ENCODE data around the gene KDM2A.

The KDM2A gene

GRCh38 chr11:67271205-67271540 is 152.1 kb downstream of the KDM2A start:
- H3K9ac ChIP-seq = no peak overlapping the region
- H3K4me3 ChIP-seq (ENCODE audit: low read depth, low read length) = no peak overlapping the region
- no peaks in the 10 kb centered on the region for H3K27me3 ChIP-seq (ENCODE audit: control insufficient read depth, insufficient read depth, low read length)
- no peak overlapping the region for H2AFZ ChIP-seq
- TF ChIP-seq, protein P1, sequence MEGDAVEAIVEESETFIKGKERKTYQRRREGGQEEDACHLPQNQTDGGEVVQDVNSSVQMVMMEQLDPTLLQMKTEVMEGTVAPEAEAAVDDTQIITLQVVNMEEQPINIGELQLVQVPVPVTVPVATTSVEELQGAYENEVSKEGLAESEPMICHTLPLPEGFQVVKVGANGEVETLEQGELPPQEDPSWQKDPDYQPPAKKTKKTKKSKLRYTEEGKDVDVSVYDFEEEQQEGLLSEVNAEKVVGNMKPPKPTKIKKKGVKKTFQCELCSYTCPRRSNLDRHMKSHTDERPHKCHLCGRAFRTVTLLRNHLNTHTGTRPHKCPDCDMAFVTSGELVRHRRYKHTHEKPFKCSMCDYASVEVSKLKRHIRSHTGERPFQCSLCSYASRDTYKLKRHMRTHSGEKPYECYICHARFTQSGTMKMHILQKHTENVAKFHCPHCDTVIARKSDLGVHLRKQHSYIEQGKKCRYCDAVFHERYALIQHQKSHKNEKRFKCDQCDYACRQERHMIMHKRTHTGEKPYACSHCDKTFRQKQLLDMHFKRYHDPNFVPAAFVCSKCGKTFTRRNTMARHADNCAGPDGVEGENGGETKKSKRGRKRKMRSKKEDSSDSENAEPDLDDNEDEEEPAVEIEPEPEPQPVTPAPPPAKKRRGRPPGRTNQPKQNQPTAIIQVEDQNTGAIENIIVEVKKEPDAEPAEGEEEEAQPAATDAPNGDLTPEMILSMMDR (IDR thresholded peaks at IDR 0.05) = no peak
- H3K9me3 ChIP-seq (ENCODE audit: control insufficient read depth, low read length) = no peaks in the 10 kb centered on the region
- H3K79me2 ChIP-seq = peaks cover 20% of the 10 kb centered on the region
- H3K36me3 ChIP-seq (ENCODE audit: control insufficient read depth, insufficient read depth, low read length) = no peaks in the 10 kb centered on the region
- no peak overlapping the region for H3K4me2 ChIP-seq (ENCODE audit: low read length)
- H3K4me1 ChIP-seq = no peaks in the 10 kb centered on the region
- H3K27ac ChIP-seq = no peak overlapping the region

DNA sequence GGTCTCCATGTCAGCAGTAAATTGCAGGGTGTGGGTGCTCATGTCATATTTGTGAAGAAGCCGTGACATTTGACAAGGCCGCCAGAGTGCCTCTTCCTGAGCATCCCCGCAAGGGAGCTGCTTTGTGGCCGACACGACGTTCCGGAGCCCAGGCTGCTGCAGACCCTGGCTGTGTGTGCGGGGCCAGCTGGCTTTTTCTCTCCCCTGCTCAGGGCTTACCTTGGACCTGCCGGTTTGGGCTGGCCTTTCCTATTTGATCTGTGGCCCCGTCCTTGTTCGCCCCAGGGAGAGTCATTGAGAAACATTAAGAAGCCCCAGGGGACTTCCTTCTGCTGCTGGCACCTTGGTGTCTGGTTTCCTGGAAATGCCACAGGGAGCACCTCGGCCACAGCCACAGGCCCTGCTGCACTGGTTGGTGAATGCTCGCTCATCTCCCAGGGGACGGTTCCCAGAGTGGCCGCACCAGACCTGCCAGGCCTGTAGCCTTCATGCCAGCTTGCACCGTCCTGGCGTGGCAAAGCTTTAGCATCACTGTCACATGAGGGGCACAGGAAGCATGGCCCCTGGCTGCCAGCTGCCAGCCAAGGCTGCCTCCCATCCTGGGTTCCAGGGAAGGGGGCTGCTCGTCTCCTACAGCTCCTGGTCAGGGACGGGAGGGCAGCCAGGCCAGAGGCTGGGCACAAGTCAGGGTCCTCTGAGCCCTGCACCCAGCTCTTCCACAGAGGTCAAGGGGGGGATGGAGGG is 152.7 kb downstream of the KDM2A start:
- TF ChIP-seq, protein P1 (IDR thresholded peaks at IDR 0.05) = no peak
- H3K79me2 ChIP-seq = peaks cover 20% of the 10 kb centered on the region
- H3K4me1 ChIP-seq = no peaks in the 10 kb centered on the region
- H3K27ac ChIP-seq = no peak overlapping the region
- no peaks in the 10 kb centered on the region for H3K9me3 ChIP-seq (ENCODE audit: control insufficient read depth, low read length)
- no peak overlapping the region for H3K4me3 ChIP-seq (ENCODE audit: low read depth, low read length)
- H3K4me2 ChIP-seq (ENCODE audit: low read length) = no peak overlapping the region
- no peaks in the 10 kb centered on the region for H3K36me3 ChIP-seq (ENCODE audit: control insufficient read depth, insufficient read depth, low read length)
- H2AFZ ChIP-seq = no peak overlapping the region
- H3K27me3 ChIP-seq (ENCODE audit: control insufficient read depth, insufficient read depth, low read length) = no peaks in the 10 kb centered on the region
- H3K9ac ChIP-seq = no peak overlapping the region

- Histone ChIP-seq H3K9me3 (ENCODE audit: control insufficient read depth, low read length) (no peaks in the 10 kb centered on the region), H3K27me3 (ENCODE audit: control insufficient read depth, insufficient read depth, low read length) (no peaks in the 10 kb centered on the region), H3K4me1 (no peaks in the 10 kb centered on the region), H3K79me2 (peaks cover 17% of the 10 kb centered on the region), H3K4me2 (ENCODE audit: low read length) (no peak overlapping the region), H3K4me3 (ENCODE audit: low read depth, low read length) (no peak overlapping the region), H3K27ac (no peak overlapping the region), H3K9ac (no peak overlapping the region), H2AFZ (no peak overlapping the region), H3K36me3 (ENCODE audit: control insufficient read depth, insufficient read depth, low read length) (no peaks in the 10 kb centered on the region)
- TF ChIP-seq, protein P1 (IDR thresholded peaks at IDR 0.05) = no peak
Measured at GRCh38 chr11:67272327-67273259, 153.5 kb downstream of the KDM2A start.

GRCh38 chr11:67273260-67273990 is 154.4 kb downstream of the KDM2A start:
- H3K4me1 ChIP-seq = no peaks in the 10 kb centered on the region
- TF ChIP-seq, protein P1 (IDR thresholded peaks at IDR 0.05) = no peak
- no peak overlapping the region for H2AFZ ChIP-seq
- no peaks in the 10 kb centered on the region for H3K9me3 ChIP-seq (ENCODE audit: control insufficient read depth, low read length)
- H3K27me3 ChIP-seq (ENCODE audit: control insufficient read depth, insufficient read depth, low read length) = no peaks in the 10 kb centered on the region
- H3K4me2 ChIP-seq (ENCODE audit: low read length) = no peak overlapping the region
- peaks cover 9% of the 10 kb centered on the region for H3K79me2 ChIP-seq
- no peaks in the 10 kb centered on the region for H3K36me3 ChIP-seq (ENCODE audit: control insufficient read depth, insufficient read depth, low read length)
- H3K4me3 ChIP-seq (ENCODE audit: low read depth, low read length) = no peak overlapping the region
- H3K9ac ChIP-seq = no peak overlapping the region
- no peak overlapping the region for H3K27ac ChIP-seq
